Measurements from ENCODE around the gene RSPO4.
"Not testable (repeated sequence)": the region's sequence is repeated elsewhere in the genome, so short reads cannot be mapped to it uniquely, and the experiment has no call there.

Gene RSPO4

DNA sequence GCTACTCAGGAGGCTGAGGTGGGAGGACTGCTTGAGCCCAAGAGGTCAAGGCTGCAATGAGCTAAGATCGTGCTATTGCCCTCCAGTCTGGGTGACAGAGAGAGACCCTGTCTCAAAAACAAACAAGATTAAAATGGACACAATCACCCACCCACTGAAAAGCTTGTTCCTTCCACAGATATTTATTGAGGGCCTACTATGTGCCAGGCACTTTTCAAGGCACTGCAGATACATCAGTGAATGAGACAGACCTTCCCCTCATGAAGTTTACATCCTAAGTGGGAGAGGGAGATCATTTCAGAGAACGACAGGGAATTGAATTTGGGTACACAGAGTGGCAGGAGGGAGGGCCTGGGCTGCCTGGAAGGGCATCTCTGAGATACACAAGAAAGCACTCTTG lies 14.4 kb downstream of the RSPO4 start:
- Histone ChIP-seq H3K9me3 (ENCODE audit: low read depth, low read length) (no peaks in the 10 kb centered on the region), H3K36me3 (ENCODE audit: insufficient read depth, low read length) (no peaks in the 10 kb centered on the region), H3K4me3 (no peak overlapping the region), H3K9ac (ENCODE audit: insufficient read length) (no peak overlapping the region), H3K27ac (no peak overlapping the region)
- TF ChIP-seq POLR2AphosphoS5 (IDR thresholded peaks at IDR 0.05; ENCODE audit: borderline replicate concordance, low read depth, low read length) (no peak), FOXP2 (optimal IDR thresholded peaks at IDR 0.05; ENCODE audit: control extremely low read depth, extremely low read length, insufficient read depth) (no peak), EZH2 (IDR thresholded peaks at IDR 0.05) (no peak)
- DNase-seq (ENCODE audit: low read depth, low spot score): no peak

GRCh38 chr20:986733-987355 lies 15.3 kb downstream of the RSPO4 start:
- no peak overlapping the region for H3K4me3 ChIP-seq
- no peak overlapping the region for H3K9ac ChIP-seq (ENCODE audit: insufficient read length)
- DNase-seq (ENCODE audit: low read depth, low spot score): no peak
- no peaks in the 10 kb centered on the region for H3K36me3 ChIP-seq (ENCODE audit: insufficient read depth, low read length)
- H3K9me3 ChIP-seq (ENCODE audit: low read depth, low read length): no peaks in the 10 kb centered on the region
- TF ChIP-seq EZH2 (IDR thresholded peaks at IDR 0.05) (no peak), POLR2AphosphoS5 (IDR thresholded peaks at IDR 0.05; ENCODE audit: borderline replicate concordance, low read depth, low read length) (no peak), FOXP2 (optimal IDR thresholded peaks at IDR 0.05; ENCODE audit: control extremely low read depth, extremely low read length, insufficient read depth) (no peak)
- no peak overlapping the region for H3K27ac ChIP-seq

- DNase-seq (ENCODE audit: low read depth, low spot score); H3K9ac ChIP-seq (ENCODE audit: insufficient read length); H3K4me3 ChIP-seq; H3K9me3 ChIP-seq (ENCODE audit: low read depth, low read length); H3K36me3 ChIP-seq (ENCODE audit: insufficient read depth, low read length); H3K27ac ChIP-seq: not testable (repeated sequence)
Observed at GRCh38 chr20:984994-985393, 17.1 kb downstream of the RSPO4 start.

- no peak for TF ChIP-seq EZH2 (IDR thresholded peaks at IDR 0.05)
- no peak for TF ChIP-seq FOXP2 (optimal IDR thresholded peaks at IDR 0.05; ENCODE audit: control extremely low read depth, extremely low read length, insufficient read depth)
- no peak for TF ChIP-seq POLR2AphosphoS5 (IDR thresholded peaks at IDR 0.05; ENCODE audit: borderline replicate concordance, low read depth, low read length)
- H3K4me3 ChIP-seq: no peak overlapping the region
- H3K9ac ChIP-seq (ENCODE audit: insufficient read length): no peak overlapping the region
- no peaks in the 10 kb centered on the region for H3K36me3 ChIP-seq (ENCODE audit: insufficient read depth, low read length)
- DNase-seq (ENCODE audit: low read depth, low spot score): no peak
- no peak overlapping the region for H3K27ac ChIP-seq
- no peaks in the 10 kb centered on the region for H3K9me3 ChIP-seq (ENCODE audit: low read depth, low read length)
Observed at GRCh38 chr20:982754-983153, 19.4 kb downstream of the RSPO4 start.

DNA sequence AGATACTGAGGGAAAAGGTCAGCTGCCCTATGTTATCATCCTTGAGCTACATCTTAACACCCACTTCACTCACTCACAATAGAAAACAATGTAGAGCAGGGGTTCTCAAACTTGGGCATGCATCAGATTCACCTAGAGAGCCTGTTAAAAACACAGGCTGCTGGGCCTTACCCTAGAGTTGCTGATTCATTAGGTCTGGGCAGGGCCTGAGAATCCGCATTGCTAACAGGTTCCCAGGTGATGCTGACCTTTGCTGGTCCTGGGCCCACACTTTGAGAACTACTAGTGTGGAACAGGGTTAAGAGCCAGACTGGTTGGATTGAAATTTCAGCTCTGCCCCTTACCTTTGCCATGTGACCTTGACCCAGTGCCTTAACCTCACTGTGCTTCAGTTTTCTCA lies 25.1 kb downstream of the RSPO4 start:
- Histone ChIP-seq H3K4me3 (no peak overlapping the region), H3K9me3 (ENCODE audit: low read depth, low read length) (no peaks in the 10 kb centered on the region), H3K9ac (ENCODE audit: insufficient read length) (no peak overlapping the region), H3K27ac (no peak overlapping the region), H3K36me3 (ENCODE audit: insufficient read depth, low read length) (no peaks in the 10 kb centered on the region)
- TF ChIP-seq POLR2AphosphoS5 (IDR thresholded peaks at IDR 0.05; ENCODE audit: borderline replicate concordance, low read depth, low read length) (no peak), FOXP2 (optimal IDR thresholded peaks at IDR 0.05; ENCODE audit: control extremely low read depth, extremely low read length, insufficient read depth) (no peak), EZH2 (IDR thresholded peaks at IDR 0.05) (no peak)
- DNase-seq (ENCODE audit: low read depth, low spot score): no peak

GRCh38 chr20:976033-976432 lies 26.1 kb downstream of the RSPO4 start:
- no peaks in the 10 kb centered on the region for H3K9me3 ChIP-seq (ENCODE audit: low read depth, low read length)
- no peak overlapping the region for H3K27ac ChIP-seq
- DNase-seq (ENCODE audit: low read depth, low spot score): no peak
- H3K4me3 ChIP-seq: no peak overlapping the region
- no peaks in the 10 kb centered on the region for H3K36me3 ChIP-seq (ENCODE audit: insufficient read depth, low read length)
- no peak for TF ChIP-seq EZH2 (IDR thresholded peaks at IDR 0.05)
- TF ChIP-seq POLR2AphosphoS5 (IDR thresholded peaks at IDR 0.05; ENCODE audit: borderline replicate concordance, low read depth, low read length): no peak
- no peak for TF ChIP-seq FOXP2 (optimal IDR thresholded peaks at IDR 0.05; ENCODE audit: control extremely low read depth, extremely low read length, insufficient read depth)
- H3K9ac ChIP-seq (ENCODE audit: insufficient read length): no peak overlapping the region

- no peak for DNase-seq (ENCODE audit: low read depth, low spot score)
- H3K36me3 ChIP-seq (ENCODE audit: insufficient read depth, low read length): no peaks in the 10 kb centered on the region
- H3K4me3 ChIP-seq: peak overlapping the region; percentile 33; the same call in 1 of the 2 replicates
- TF ChIP-seq EZH2 (IDR thresholded peaks at IDR 0.05) (no peak), FOXP2 (optimal IDR thresholded peaks at IDR 0.05; ENCODE audit: control extremely low read depth, extremely low read length, insufficient read depth) (no peak), POLR2AphosphoS5 (IDR thresholded peaks at IDR 0.05; ENCODE audit: borderline replicate concordance, low read depth, low read length) (no peak)
- no peaks in the 10 kb centered on the region for H3K9me3 ChIP-seq (ENCODE audit: low read depth, low read length)
- H3K9ac ChIP-seq (ENCODE audit: insufficient read length): no peak overlapping the region
- no peak overlapping the region for H3K27ac ChIP-seq
Observed at GRCh38 chr20:973785-974194, 28.3 kb downstream of the RSPO4 start.

GRCh38 chr20:972256-972655 lies 29.9 kb downstream of the RSPO4 start:
- H3K9ac ChIP-seq (ENCODE audit: insufficient read length): no peak overlapping the region
- H3K9me3 ChIP-seq (ENCODE audit: low read depth, low read length): no peaks in the 10 kb centered on the region
- H3K27ac ChIP-seq: no peak overlapping the region
- no peaks in the 10 kb centered on the region for H3K36me3 ChIP-seq (ENCODE audit: insufficient read depth, low read length)
- no peak for TF ChIP-seq EZH2 (IDR thresholded peaks at IDR 0.05)
- no peak for TF ChIP-seq FOXP2 (optimal IDR thresholded peaks at IDR 0.05; ENCODE audit: control extremely low read depth, extremely low read length, insufficient read depth)
- TF ChIP-seq POLR2AphosphoS5 (IDR thresholded peaks at IDR 0.05; ENCODE audit: borderline replicate concordance, low read depth, low read length): no peak
- no peak for DNase-seq (ENCODE audit: low read depth, low spot score)
- no peak overlapping the region for H3K4me3 ChIP-seq

DNA sequence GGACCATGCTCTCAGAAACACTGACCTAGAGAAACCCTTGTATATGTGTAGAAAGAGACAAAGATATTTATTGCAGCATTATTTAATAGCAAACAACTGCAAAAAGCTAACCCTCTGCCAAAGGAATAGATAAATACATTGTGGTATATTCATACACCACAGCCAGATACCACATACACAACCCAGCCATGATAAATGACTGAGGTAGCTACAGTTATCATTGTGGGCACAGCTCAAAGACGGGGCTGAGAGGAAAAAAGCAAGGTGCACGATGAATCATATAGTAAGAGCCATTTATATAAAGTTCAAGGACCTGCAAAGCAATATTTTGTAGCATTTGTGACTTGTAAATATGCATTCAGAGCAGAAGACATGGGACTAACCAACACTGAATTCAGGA lies 30.8 kb downstream of the RSPO4 start:
- H3K36me3 ChIP-seq (ENCODE audit: insufficient read depth, low read length): no peaks in the 10 kb centered on the region
- no peak for DNase-seq (ENCODE audit: low read depth, low spot score)
- no peak for TF ChIP-seq POLR2AphosphoS5 (IDR thresholded peaks at IDR 0.05; ENCODE audit: borderline replicate concordance, low read depth, low read length)
- TF ChIP-seq FOXP2 (optimal IDR thresholded peaks at IDR 0.05; ENCODE audit: control extremely low read depth, extremely low read length, insufficient read depth): no peak
- TF ChIP-seq EZH2 (IDR thresholded peaks at IDR 0.05): no peak
- H3K9me3 ChIP-seq (ENCODE audit: low read depth, low read length): no peaks in the 10 kb centered on the region
- H3K9ac ChIP-seq (ENCODE audit: insufficient read length): no peak overlapping the region
- H3K4me3 ChIP-seq: no peak overlapping the region
- no peak overlapping the region for H3K27ac ChIP-seq
